OCI-LY1 (cell line): ENCODE results near the gene SIX5.

Experiments
- CTCF ChIP-seq: fragments of 200-600 bp; sonication (generic), shearing (Covaris generic); IDR thresholded peaks from 2 replicates; pipeline ENCODE4 v1.5.1; 2017; ENCODE audit warnings: mild to moderate bottlenecking, antibody characterized with exemption, low read length, moderate library complexity, mixed read lengths
- EZH2 ChIP-seq: fragments of 200-600 bp; sonication (generic), shearing (Covaris generic); IDR thresholded peaks from 2 replicates; pipeline ENCODE4 v1.8.0; 2017; ENCODE audit warnings: borderline replicate concordance, mixed run types, mild to moderate bottlenecking, antibody characterized with exemption, low read length, moderate library complexity, mixed read lengths

- no peak for TF ChIP-seq CTCF
- TF ChIP-seq EZH2, result no peak
Measured at GRCh38 chr19:45754323-45754722, 14.7 kb downstream of the SIX5 start.
